Lower lobe of right lung (tissue), 2 donors: ENCODE measurements around the gene FAM167B. TPM values are rescaled to one million over a fixed set of nuclear protein-coding genes. Genes with fewer than 3 reads are reported as not detected.

ENCODE experiments used
- ATAC-seq, 2 donors: fragments of 200-7000 bp; cut with Tn5 transposase; one replicate each; pipeline ENCODE4 v1.9.1; 2020 to 2022; ENCODE audit warnings: mild to moderate bottlenecking in 2 of 2, moderate library complexity in 2 of 2
- DNase-seq: peaks from one replicate; pipeline ENCODE4 v3.0.0-alpha.2; 2020
- H3K27ac ChIP-seq: fragments of 200-600 bp; one replicate; pipeline ENCODE4 v1.8.0; 2022
- H3K27me3 ChIP-seq: fragments of 200-600 bp; one replicate; pipeline ENCODE4 v1.8.0; 2022; ENCODE audit warnings: low read depth
- H3K36me3 ChIP-seq: fragments of 200-600 bp; one replicate; pipeline ENCODE4 v1.8.0; 2022; ENCODE audit warnings: mild to moderate bottlenecking
- H3K4me1 ChIP-seq: fragments of 200-600 bp; one replicate; pipeline ENCODE4 v1.8.0; 2022
- H3K4me3 ChIP-seq: fragments of 200-600 bp; one replicate; pipeline ENCODE4 v1.8.0; 2022; ENCODE audit warnings: mild to moderate bottlenecking
- H3K9me3 ChIP-seq: fragments of 200-600 bp; one replicate; pipeline ENCODE4 v1.8.0; 2022
- intact Hi-C: fragments of 100-400 bp; cut with DNase I; formaldehyde crosslinking; loops from one replicate; pipeline ENCODE4 v1.11.0; 2022
- total RNA-seq: library from RNA; stranded (reverse); fragmentation: NEBNext Ultra II Directional; extraction: Animal tissue kit (Norgen Biotek cat#: 25700); gene quantifications from one replicate; pipeline ENCODE4 v1.2.1, GENCODE V29; 2021
- TF ChIP-seq, protein P1 (sequence below): fragments of 200-600 bp; IDR thresholded peaks from one replicate; pipeline ENCODE4 v1.8.0; 2022; ENCODE audit warnings: antibody characterized with exemption, mild to moderate bottlenecking
- donor health status: DM: no; HTN: yes; CAD: no; lungs with severe emphysema.

Gene FAM167B
- total RNA-seq, 1 donor from 2014 or later = 21.9 TPM

DNA sequence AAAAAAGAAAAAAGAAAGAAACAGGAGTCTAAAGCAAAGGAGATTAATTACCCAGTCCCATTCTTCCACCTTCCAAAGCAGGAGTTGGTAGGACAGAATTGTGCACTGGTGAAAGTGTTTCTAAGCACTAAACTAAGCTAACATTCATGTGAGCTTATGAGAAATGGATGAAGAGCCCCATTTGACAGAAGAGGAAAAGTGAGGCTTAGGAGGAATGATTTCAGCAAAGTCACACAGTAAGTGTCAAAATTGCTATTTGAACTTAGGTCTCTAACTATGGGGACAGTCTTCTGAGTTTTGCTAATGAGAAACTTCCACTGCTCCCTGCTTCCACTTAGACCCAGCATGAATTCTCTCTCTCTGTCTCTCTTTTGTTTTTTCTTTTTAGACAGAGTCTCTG, 22.7 kb downstream of the FAM167B start:
- H3K9me3 ChIP-seq = no peaks in the 10 kb centered on the region
- no peaks in the 10 kb centered on the region for H3K36me3 ChIP-seq
- DNase-seq (no peak), ATAC-seq (no peak)
- intact Hi-C loops = no loop called here
- no peak overlapping the region for H3K27ac ChIP-seq
- H3K4me3 ChIP-seq = no peak overlapping the region
- H3K27me3 ChIP-seq = peaks cover 8% of the 10 kb centered on the region
- TF ChIP-seq, protein P1, sequence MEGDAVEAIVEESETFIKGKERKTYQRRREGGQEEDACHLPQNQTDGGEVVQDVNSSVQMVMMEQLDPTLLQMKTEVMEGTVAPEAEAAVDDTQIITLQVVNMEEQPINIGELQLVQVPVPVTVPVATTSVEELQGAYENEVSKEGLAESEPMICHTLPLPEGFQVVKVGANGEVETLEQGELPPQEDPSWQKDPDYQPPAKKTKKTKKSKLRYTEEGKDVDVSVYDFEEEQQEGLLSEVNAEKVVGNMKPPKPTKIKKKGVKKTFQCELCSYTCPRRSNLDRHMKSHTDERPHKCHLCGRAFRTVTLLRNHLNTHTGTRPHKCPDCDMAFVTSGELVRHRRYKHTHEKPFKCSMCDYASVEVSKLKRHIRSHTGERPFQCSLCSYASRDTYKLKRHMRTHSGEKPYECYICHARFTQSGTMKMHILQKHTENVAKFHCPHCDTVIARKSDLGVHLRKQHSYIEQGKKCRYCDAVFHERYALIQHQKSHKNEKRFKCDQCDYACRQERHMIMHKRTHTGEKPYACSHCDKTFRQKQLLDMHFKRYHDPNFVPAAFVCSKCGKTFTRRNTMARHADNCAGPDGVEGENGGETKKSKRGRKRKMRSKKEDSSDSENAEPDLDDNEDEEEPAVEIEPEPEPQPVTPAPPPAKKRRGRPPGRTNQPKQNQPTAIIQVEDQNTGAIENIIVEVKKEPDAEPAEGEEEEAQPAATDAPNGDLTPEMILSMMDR = no peak
- H3K4me1 ChIP-seq = peaks cover 4% of the 10 kb centered on the region

DNA sequence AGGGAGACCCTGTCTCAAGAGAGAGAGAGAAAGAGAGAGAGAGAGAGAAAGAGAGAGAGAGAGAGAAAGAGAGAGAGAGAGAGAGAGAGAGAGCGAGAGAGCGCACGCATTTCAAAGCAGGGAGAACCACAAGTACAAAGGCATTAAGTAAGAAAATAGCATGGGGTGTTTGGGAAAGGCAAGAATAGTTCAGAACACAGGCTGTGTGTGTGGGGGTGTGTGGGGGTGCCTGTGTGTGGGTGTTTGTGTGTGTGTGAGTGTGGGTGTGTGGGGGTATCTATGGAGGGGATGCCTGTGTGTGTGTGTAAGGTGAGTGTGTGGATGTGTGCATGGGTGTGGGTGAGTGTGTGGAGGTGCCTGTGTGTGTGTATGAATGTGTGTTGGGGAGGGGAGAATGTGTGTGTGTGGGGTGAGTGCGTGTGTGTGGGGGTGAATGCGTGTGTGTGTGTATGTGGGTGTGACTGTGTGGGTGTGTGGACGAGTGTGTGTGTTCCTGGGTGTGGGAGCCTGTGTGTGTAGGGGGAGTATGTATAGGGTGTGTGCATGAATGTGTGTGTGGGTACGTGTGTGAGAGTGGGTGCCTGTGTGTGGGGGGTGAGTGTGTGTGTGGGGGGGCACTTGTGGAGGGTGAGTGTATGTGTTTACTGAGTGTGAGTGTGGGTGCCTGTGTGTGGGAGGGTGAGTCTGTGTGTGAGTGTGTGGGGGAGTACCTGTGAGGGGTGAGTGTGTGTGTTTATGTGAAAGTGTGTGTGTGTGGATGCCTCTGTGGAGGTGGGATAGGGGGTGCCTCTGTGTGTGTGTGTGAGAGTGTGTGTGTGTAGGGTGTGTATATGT, 25.8 kb downstream of the FAM167B start:
- ATAC-seq = no peak
- Histone ChIP-seq H3K4me1 (no peaks in the 10 kb centered on the region), H3K27ac (no peak overlapping the region), H3K4me3 (no peak overlapping the region), H3K27me3 (peaks cover 19% of the 10 kb centered on the region), H3K36me3 (no peaks in the 10 kb centered on the region), H3K9me3 (no peaks in the 10 kb centered on the region)
- TF ChIP-seq, protein P1 = no peak
- intact Hi-C loops = no loop called here
- no peak for DNase-seq

DNA sequence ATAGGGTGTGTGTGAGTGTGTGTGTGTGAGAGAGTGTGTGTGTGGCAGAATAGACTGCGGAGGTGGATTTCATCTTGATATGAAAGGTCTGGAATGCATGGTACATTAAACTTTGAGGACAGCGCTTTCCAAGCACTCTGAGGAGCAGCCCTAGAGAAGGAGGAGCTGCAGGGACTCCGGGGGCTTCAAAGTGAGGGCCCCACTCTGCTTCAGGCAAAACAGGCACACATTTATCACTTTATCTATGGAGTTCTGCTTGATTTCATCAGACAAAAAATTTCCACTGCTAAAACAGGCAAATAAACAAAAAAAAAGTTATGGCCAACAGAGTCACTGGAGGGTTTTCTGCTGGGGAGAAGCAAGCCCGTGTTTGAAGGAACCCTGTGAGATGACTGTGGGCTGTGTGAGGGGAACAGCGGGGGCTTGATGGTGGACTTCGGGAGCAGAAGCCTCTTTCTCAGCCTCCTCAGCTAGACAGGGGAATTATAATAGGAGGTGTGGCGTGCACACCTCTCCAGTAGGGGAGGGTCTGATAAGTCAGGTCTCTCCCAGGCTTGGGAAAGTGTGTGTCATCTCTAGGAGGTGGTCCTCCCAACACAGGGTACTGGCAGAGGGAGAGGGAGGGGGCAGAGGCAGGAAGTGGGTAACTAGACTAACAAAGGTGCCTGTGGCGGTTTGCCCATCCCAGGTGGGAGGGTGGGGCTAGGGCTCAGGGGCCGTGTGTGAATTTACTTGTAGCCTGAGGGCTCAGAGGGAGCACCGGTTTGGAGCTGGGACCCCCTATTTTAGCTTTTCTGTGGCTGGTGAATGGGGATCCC, 26.6 kb downstream of the FAM167B start:
- no peak overlapping the region for H3K4me3 ChIP-seq
- no peaks in the 10 kb centered on the region for H3K9me3 ChIP-seq
- ATAC-seq (peak; percentile 16 to 32), DNase-seq (no peak)
- no peaks in the 10 kb centered on the region for H3K4me1 ChIP-seq
- no peaks in the 10 kb centered on the region for H3K36me3 ChIP-seq
- intact Hi-C loops = no loop called here
- peaks cover 19% of the 10 kb centered on the region for H3K27me3 ChIP-seq
- TF ChIP-seq, protein P1 = no peak
- no peak overlapping the region for H3K27ac ChIP-seq

DNA sequence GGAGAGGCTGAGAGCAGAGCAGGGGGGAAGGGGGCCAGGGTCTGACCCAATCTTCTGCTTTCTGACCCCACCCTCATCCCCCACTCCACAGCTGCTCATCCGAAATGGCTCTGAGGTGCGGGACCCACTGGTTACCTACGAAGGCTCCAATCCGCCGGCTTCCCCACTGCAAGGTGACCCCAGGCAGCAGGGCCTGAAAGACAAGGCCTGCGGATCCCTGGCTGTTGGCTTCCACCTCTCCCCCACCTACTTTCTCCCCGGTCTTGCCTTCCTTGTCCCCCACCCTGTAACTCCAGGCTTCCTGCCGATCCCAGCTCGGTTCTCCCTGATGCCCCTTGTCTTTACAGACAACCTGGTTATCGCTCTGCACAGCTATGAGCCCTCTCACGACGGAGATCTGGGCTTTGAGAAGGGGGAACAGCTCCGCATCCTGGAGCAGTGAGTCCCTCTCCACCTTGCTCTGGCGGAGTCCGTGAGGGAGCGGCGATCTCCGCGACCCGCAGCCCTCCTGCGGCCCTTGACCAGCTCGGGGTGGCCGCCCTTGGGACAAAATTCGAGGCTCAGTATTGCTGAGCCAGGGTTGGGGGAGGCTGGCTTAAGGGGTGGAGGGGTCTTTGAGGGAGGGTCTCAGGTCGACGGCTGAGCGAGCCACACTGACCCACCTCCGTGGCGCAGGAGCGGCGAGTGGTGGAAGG, 27.8 kb downstream of the FAM167B start:
- DNase-seq = no peak
- intact Hi-C loops = no loop called here
- Histone ChIP-seq H3K4me3 (no peak overlapping the region), H3K36me3 (no peaks in the 10 kb centered on the region), H3K27me3 (peaks cover 19% of the 10 kb centered on the region), H3K27ac (no peak overlapping the region), H3K4me1 (no peaks in the 10 kb centered on the region), H3K9me3 (no peaks in the 10 kb centered on the region)
- TF ChIP-seq, protein P1 = no peak
- ATAC-seq = peak in 1 of 2 donors; percentile 3

DNA sequence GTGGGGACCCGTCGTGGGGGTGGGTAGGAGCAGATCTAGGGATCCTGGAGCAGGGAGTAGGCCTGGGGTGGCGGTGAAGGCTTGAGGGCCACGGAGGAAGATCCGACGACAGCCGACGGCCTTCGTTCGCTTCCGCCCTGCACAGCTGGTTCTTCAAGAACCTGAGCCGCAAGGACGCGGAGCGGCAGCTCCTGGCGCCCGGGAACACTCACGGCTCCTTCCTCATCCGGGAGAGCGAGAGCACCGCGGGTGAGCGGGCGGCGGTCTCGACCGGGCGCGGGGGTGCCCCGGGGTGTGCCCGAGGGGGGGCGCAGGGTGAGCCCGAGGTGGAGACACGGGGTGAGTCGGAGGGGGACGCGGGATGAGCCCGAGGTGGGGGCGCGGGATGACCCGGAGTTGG, 28.4 kb downstream of the FAM167B start:
- no peaks in the 10 kb centered on the region for H3K9me3 ChIP-seq
- no peaks in the 10 kb centered on the region for H3K4me1 ChIP-seq
- TF ChIP-seq, protein P1 = no peak
- H3K36me3 ChIP-seq = no peaks in the 10 kb centered on the region
- DNase-seq (no peak), ATAC-seq (peak; percentile 31 to 38)
- peaks cover 19% of the 10 kb centered on the region for H3K27me3 ChIP-seq
- no peak overlapping the region for H3K4me3 ChIP-seq
- intact Hi-C loops = no loop called here
- no peak overlapping the region for H3K27ac ChIP-seq
